GM19438 (cell line): ENCODE measurements around the gene MAMLD1.
"Not testable (repeated sequence)": the region's sequence is repeated elsewhere in the genome, so short reads cannot be mapped to it uniquely, and the experiment has no call there.

ENCODE experiments used
- ATAC-seq: cut with Tn5 transposase; IDR thresholded peaks from one replicate; pipeline ENCODE4 v1.9.1; 2021; ENCODE audit warnings: low read depth; ENCODE audit not compliant: unreplicated experiment

MAMLD1 gene, protein sequence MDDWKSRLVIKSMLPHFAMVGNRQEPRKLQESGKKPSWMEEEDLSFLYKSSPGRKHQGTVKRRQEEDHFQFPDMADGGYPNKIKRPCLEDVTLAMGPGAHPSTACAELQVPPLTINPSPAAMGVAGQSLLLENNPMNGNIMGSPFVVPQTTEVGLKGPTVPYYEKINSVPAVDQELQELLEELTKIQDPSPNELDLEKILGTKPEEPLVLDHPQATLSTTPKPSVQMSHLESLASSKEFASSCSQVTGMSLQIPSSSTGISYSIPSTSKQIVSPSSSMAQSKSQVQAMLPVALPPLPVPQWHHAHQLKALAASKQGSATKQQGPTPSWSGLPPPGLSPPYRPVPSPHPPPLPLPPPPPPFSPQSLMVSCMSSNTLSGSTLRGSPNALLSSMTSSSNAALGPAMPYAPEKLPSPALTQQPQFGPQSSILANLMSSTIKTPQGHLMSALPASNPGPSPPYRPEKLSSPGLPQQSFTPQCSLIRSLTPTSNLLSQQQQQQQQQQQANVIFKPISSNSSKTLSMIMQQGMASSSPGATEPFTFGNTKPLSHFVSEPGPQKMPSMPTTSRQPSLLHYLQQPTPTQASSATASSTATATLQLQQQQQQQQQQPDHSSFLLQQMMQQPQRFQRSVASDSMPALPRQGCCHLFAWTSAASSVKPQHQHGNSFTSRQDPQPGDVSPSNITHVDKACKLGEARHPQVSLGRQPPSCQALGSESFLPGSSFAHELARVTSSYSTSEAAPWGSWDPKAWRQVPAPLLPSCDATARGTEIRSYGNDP

GRCh38 chrX:150362599-150363481, at the start of gene MAMLD1:
TSS of gene MAMLD1 (plus strand) at chrX:150363317. CDS start at chrX:150445517, 82,200 bp downstream.
- no peak for ATAC-seq

DNA sequence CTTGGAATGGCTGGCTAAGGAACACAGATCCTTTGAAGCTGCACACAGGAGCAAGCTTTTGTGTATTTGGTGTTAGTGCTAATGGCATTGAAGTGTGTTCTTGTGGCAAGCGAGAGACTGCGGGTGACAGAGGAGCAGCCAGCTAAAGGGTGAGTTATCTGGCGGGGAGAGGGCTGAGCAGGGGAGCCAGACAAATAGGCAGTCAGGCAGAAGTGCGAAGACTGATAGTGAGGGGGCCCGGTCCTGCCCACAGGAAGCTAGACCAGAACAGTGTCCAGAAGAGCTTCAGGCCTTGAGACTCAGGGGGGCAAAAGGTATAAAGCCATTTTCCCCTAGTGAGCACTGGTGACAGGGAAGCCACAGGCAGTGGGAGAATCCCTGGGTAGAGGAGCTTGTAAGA, 49.6 kb upstream of the MAMLD1 start:
- no peak for ATAC-seq

DNA sequence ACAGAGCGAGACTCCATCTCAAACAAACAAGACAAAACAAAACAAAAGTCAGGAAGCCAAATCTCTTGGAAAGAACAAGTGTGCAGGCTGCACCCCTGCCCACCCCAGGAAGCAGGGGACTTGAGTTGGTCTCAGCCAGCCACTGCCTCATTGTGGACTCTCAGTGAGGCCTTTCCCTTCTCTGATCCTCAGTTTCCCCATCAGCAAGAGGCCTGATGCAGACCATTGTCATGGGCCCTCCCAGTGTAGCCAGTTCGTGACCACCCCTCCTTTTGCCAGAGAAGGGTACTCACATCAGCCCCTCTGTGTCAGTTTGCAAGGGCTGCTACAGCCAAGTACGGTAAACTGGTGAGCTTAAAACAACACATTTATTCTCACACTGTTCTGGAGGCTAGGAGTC, 48.9 kb upstream of the MAMLD1 start:
- ATAC-seq = no peak

DNA sequence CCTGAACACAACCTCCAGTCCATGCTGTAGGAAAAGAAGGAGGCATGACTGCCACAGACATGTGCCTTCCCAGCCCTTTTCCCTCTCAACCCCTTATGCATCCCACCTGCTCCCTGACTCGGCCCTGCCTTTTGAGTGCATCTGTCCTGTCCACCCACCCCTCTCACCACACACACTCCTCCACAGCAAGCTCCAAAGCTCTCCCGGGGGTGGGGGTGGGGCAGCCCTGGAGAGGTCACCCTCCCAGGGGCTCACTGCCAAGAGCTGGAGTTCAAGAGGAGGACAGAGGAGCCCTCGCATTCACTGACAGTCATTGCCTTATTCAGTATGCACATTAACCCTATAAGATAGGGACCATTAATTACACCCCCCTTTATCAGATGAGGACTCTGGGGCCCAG, 46.6 kb upstream of the MAMLD1 start:
- ATAC-seq = no peak

DNA sequence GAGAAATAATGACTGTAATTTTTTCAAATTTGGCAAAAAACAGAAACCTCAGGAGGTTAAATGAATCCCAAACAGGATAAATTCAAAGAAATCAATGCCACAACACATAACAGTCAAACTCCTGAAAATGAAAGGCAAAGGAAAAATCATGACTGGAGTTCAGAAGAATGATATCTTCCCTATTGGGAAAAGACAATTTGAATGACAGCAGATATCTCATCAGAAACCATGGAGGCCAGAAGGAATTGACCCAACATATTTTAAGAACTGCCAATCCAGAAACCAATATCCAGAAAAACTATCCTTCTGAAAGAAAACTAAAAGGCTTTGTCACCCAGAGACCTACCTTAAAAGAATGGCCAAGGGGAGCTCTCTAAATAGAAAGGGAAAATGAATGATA, 40.1 kb upstream of the MAMLD1 start:
- no peak for ATAC-seq

DNA sequence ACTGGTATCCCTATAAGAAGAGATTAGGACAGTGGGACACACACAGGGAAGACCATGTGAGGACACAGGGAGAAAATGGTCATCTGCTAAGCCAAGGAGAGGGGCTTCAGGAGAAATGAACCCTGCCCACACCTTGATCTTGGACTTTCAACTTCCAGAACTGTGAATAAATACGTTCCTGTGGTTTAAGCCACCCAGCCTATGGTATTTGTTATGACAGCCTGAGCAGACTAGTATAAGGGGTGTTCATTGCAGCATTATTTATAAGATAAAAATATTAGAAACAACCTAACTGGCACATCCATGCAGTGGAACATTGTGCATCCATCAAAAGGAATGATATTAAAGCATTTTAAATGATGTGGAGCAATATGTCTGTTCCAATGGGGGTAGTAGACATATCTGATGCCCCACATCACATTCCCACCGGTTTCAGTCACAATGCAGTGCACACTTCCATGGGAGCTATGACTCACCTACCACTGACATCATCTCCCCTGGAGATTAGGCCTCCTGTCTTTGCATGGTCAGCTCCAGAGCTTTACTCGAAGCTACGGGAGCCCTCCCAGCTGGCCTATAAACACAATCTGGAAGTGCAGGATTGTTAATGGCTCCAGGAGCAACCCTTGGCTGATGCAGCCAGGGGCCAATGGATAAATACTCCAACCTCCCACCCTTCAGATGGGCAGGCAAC, 38.9 kb upstream of the MAMLD1 start:
- no peak for ATAC-seq

- ATAC-seq = no peak
Observed at GRCh38 chrX:150324919-150325318, 38.2 kb upstream of the MAMLD1 start.

GRCh38 chrX:150326541-150327247, 36.4 kb upstream of the MAMLD1 start:
- no peak for ATAC-seq

DNA sequence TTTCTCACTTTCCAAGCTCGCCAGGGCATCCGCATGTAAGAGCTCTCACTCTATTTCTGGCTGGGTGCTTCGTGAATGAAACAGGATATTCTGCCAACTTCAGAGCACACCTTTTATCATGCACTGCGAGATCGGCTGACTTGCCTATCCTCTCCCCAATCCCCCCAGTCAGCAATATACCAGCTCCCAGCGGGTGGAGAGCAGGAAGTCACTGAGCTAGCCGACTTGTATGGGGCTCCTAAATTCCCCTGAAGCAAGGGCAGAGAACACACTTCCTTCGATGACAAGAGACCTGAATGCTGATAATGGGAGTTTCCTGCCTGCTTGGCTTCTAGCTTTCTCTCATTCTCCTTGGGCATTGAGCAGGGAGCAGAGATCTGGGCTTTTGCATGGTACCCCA, 33.8 kb upstream of the MAMLD1 start:
- no peak for ATAC-seq

- ATAC-seq = no peak
Observed at GRCh38 chrX:150329868-150330267, 33.2 kb upstream of the MAMLD1 start.

- no peak for ATAC-seq
Observed at GRCh38 chrX:150332023-150332422, 31.1 kb upstream of the MAMLD1 start.

DNA sequence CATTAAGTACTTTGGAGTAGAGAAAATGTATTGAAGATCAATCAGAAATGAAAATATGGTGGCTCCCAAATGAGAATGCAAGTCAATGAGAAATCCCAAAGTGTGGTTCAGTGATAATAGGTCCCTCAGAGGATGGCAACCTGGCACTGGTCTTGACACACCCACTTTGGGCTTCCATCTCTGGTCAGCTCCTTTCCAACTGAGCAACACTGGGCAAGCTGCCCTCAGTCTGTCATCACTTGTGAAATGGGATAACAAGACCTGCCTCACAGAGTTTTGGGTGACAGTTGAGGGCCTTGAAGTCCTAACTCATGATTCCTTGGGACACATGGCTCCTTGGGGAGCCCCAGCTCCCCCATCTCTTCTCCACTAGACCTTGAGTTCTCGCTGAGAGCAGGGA, 29.0 kb upstream of the MAMLD1 start:
- ATAC-seq = no peak

- no peak for ATAC-seq
Observed at GRCh38 chrX:150334981-150335380, 28.1 kb upstream of the MAMLD1 start.

DNA sequence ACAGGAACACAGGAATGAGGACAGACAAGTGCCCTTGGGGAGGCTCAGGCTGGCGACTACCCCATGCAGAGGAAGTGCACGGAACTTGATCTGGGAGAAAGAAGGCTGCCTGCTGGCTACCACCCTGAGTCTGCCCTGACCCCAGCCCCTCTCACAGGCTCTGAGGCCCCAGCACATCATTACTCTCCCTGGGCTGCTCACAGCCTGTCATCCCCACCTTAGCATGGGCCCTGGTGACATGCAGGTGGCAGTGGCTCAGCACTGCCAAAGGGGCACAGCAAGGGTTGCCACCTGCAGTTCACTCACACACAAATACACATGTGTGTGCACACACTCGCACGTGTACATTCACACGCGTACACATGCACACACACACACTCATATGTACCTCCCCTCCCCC, 26.1 kb upstream of the MAMLD1 start:
- ATAC-seq = no peak

GRCh38 chrX:150337536-150337935, 25.6 kb upstream of the MAMLD1 start:
- no peak for ATAC-seq

GRCh38 chrX:150338615-150339014, 24.5 kb upstream of the MAMLD1 start:
- no peak for ATAC-seq

- ATAC-seq = no peak
Observed at GRCh38 chrX:150339736-150340135, 23.4 kb upstream of the MAMLD1 start.

DNA sequence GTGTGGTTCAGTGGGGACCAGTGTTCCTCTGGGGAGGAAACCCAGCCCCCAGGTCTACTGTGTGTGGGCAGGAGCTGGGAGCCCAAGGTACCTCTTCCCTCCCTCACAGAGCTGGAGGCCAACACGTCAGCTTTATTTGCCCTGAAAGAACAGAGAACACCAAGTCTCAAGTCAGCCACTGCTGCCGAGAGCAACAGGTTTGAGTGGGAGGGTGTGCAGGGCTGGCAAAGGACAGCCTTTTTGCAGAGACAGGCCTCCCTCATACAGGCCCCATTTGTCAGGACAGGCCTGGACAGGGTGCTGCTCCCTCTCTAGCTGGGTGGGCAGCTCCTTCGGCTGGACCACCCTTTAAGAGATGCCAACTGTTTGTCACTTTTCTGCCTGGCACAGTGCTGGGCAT, 22.8 kb upstream of the MAMLD1 start:
- ATAC-seq = not testable (repeated sequence)

- ATAC-seq = no peak
Observed at GRCh38 chrX:150347471-150347870, 15.6 kb upstream of the MAMLD1 start.

DNA sequence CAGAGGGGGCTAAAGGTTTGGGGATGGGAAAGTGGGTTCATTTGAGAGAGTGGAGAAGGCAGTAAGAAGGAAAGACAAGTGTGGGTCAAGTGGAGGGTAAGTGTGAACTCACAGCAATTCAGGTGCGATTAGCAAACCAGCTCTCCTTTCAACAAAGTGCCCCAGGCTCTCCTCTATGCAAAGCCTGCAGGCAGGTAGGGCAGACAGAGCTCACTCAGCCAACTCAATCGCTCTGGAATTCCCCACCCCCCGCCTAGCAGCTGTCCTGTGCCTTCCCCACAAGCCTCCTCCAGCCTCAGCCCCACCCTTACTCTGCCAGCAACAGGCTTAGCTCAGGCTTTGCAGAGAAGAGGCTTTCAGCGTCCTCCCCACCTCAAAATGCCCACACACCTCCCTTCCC, 14.8 kb upstream of the MAMLD1 start:
- no peak for ATAC-seq
